NCI-H524 treated with DMSO at 0.1 percent for 48 hours (cell line): ENCODE results near the gene ARL4A.

Experiments used
- DNase-seq: peaks from one replicate; lab custom pipeline; 2025; lab: John Stamatoyannopoulos, UW

The ARL4A gene

GRCh38 chr7:12726908-12727307 is 39.5 kb downstream of the ARL4A start:
- no peak for DNase-seq

GRCh38 chr7:12727455-12728191 is 40.2 kb downstream of the ARL4A start:
- no peak for DNase-seq

- DNase-seq, result no peak
Observed at GRCh38 chr7:12728192-12728538, 40.7 kb downstream of the ARL4A start.

GRCh38 chr7:12729112-12729511 is 41.7 kb downstream of the ARL4A start:
- DNase-seq, result no peak

- DNase-seq, result no peak
Observed at GRCh38 chr7:12730523-12730922, 43.1 kb downstream of the ARL4A start.

- no peak for DNase-seq
Observed at GRCh38 chr7:12731214-12731656, 43.8 kb downstream of the ARL4A start.

- no peak for DNase-seq
Observed at GRCh38 chr7:12731775-12732174, 44.3 kb downstream of the ARL4A start.

- DNase-seq, result no peak
Observed at GRCh38 chr7:12732428-12732827, 45.0 kb downstream of the ARL4A start.

- DNase-seq, result no peak
Observed at GRCh38 chr7:12735923-12736322, 48.5 kb downstream of the ARL4A start.

GRCh38 chr7:12737373-12737772 is 49.9 kb downstream of the ARL4A start:
- no peak for DNase-seq

GRCh38 chr7:12737836-12738235 is 50.4 kb downstream of the ARL4A start:
- DNase-seq, result no peak

- DNase-seq, result no peak
Observed at GRCh38 chr7:12738665-12739064, 51.2 kb downstream of the ARL4A start.
